Mucosa of gallbladder (tissue), 1 donor: ENCODE measurements around the gene ANKRD55. TPM values are rescaled to one million over a fixed set of nuclear protein-coding genes. Genes with fewer than 3 reads are reported as not detected.
"Not testable (repeated sequence)": the region's sequence is repeated elsewhere in the genome, so short reads cannot be mapped to it uniquely, and the experiment has no call there.

Experiments
- DNase-seq: peaks from one replicate; pipeline ENCODE4 v3.0.0-alpha.2; 2020; ENCODE audit warnings: low spot score
- total RNA-seq: library from RNA; stranded (reverse); gene quantifications from one replicate; pipeline ENCODE4 v1.2.1, GENCODE V29; 2021
- donor health status: DM: no; HTN: no; CAD: no.

ANKRD55 gene
- total RNA-seq, 1 donor from 2014 or later: 0.20 TPM

DNA sequence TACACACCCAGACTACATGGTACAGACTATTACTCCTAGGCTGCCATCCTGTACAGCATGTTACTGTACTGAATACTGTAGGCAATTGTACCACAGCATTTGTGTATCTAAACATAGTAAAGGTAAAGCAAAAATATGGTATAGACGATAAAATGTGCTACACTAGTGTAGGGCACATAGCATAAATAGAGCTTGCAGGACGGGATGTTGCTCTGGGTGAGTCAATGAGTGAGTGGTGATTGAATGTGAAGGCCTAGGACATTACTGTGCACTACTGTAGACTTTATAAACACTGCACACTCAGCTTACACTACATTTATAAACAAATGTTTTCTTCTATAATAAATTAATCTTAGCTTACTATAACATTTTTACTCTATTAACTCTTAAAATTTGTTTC, 25.6 kb downstream of the ANKRD55 start:
- no peak for DNase-seq

DNA sequence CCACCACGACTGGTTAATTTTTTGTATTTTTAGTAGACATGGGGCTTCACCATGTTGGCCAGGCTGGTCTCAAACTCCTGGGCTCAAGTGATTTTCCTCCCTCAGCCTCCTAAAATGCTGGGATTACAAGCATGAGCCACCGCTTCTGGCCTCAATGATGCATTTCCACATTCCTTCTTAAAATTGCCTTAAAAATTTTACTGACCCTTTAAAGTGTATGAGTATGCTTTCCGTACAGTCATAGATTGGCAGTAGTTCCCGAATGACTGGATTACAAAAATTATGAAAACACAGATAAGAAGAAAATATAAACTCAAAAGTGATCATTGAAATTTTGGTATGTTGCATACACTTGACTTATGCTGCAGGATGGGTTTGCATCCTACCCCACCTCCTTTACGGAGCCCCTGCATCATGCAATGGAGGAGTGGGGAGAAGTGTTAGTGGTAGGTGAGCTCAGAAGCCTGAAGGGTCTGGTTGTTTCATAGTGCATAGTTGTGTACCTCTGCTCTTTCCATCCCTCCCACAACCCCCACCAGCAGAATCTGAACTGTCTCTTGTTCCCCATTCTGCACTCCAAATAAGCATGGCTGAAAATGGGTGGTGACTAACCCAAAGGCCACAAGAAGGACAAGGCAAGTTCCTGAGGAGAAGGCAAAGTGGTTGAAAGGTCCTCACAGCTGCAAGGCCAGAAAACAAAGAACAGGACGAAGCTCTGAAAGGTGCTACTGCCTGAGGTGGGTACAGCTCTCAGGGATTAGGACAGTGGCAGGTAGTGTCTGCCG, 26.8 kb downstream of the ANKRD55 start:
- no peak for DNase-seq

GRCh38 chr5:56203936-56204335, 29.2 kb downstream of the ANKRD55 start:
- DNase-seq: not testable (repeated sequence)

DNA sequence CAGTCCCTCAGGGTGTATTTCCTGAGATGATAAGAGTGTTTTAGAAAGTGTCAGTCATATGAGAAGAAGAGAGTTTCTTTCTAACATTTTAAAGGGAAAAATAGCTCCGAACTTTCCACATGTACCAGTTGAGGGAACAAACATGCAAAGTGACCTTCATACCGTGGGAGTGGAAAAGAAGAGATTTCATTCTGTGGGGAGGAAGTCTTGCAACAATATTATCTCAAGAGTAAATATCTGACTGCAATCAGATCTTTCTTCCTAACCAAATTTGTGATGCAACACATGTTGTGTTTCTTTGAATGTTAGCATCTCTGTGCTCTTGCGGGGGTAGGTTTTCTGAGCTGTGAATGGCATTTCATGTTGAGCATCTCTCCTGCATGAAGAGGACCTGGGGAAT, 30.6 kb downstream of the ANKRD55 start:
- no peak for DNase-seq

GRCh38 chr5:56201762-56202261, 31.3 kb downstream of the ANKRD55 start:
- DNase-seq: not testable (repeated sequence)

DNA sequence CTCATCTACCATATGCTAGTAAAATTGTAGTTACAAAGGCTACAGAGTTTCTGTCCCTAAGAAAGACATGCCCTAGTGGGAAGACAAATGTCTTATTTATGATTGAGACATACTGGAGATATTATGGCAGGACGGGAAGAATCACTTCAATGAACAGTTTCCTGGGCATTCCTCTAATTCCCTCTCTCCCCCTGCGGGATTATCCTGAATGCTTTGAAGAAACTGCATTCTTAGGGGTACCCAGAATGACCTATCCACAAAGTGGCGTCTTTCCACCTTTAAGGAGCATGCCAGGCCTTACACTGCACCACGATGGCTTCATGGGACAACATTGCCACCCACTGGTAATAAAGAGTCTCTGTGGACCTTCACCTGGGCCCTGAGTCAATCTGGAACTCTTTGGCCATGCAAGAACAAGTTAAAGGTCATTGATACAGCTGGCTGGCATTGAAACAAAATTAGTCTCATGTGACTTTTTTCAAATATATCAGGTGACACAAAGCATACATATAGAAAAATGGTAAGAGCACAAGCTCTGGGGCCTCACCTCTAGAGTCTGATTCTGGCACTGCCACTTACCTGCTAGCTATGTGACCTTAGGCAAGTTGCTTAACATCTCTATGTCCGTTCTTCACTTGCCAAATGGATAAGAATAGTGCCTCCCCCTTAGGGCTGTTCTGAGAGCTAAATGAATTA, 32.0 kb downstream of the ANKRD55 start:
- peak; percentile 69 for DNase-seq

GRCh38 chr5:56195016-56195415, 38.1 kb downstream of the ANKRD55 start:
- no peak for DNase-seq

GRCh38 chr5:56192246-56192645, 40.9 kb downstream of the ANKRD55 start:
- DNase-seq: no peak

DNA sequence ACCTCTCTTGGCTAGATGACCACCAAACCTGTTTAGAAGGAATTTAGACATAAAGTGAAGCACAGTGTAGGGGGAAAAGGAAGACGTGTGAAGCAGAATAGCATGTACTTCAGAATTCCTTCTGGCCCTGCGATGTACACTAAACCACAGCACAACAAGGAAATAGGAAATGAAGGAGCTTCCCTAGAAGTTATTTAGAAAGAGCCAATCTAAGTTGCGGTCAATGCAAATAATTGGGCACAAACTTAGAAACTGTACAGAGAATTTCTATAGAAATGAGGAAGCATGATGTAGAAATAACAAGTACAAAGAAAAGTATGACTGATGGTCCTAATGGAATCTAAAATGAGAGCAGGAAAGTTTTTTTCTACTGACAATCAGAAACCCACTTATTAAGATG, 41.5 kb downstream of the ANKRD55 start:
- DNase-seq: no peak

DNA sequence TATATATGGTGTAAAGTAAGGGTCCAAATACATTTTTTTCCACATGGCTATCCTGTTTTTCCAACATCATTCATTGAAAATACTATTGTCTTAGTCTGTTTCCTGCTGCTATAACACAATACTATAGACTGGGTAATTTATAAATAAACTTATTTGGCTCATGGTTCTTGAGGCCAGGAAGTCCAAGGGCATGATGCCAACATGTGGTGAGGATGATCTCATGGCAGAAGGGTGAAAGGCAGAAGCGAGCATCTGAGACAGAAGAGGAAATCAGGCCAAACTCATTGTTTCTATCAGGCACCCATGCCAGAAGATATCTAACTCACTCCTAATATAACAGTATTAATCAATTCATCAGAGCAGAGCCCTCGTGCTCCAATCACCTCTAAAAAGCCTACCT, 42.6 kb downstream of the ANKRD55 start:
- peak; percentile 64 for DNase-seq

DNA sequence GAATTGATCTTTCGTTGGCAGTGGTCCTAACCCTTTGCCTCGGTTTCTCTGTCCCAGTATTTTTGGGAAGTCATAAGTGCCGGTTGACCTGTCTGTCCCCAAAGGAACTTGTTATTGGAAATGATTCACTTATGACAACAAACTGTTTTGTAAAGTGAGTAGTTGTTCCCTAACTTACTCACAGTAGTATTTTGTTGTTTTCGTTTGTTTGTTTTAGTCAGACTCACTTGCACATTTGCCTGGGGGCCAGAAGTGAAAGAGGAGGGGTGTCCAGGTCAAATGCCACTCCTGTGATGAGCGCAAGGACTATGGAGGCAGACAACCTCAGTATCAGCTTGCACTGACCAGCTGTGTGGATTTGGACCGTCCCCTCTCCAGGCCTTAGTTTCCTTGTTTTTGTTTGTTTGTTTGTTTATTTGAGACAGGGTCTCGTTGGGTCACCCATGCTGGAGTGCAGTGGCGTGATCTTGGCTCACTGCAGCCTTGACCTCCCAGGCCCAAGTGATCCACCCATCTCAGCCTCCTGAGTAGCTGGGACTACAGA, 47.3 kb downstream of the ANKRD55 start:
- DNase-seq: no peak

GRCh38 chr5:56183506-56183905, 49.6 kb downstream of the ANKRD55 start:
- DNase-seq: no peak

DNA sequence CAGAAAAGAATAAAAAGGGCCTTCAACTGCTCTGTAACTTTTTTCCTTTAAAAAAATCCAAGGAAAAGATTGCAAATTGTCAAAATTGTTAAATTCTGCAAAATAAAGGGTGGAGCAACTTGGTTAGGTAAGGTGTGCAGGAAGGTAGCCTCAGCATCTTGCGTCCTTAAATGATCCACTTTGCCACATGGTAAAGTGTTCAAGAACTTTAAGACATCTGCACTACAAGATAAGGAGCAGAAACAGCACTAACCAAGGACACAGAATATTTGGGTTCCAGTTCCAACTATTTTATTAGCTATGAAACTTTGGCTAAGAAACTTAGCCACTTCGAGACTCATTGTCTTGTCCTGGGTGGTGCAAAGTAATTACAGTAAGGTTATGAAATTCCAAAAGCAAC, 53.7 kb downstream of the ANKRD55 start:
- DNase-seq: no peak

- DNase-seq: no peak
Measured at GRCh38 chr5:56178823-56179222, 54.3 kb downstream of the ANKRD55 start.

DNA sequence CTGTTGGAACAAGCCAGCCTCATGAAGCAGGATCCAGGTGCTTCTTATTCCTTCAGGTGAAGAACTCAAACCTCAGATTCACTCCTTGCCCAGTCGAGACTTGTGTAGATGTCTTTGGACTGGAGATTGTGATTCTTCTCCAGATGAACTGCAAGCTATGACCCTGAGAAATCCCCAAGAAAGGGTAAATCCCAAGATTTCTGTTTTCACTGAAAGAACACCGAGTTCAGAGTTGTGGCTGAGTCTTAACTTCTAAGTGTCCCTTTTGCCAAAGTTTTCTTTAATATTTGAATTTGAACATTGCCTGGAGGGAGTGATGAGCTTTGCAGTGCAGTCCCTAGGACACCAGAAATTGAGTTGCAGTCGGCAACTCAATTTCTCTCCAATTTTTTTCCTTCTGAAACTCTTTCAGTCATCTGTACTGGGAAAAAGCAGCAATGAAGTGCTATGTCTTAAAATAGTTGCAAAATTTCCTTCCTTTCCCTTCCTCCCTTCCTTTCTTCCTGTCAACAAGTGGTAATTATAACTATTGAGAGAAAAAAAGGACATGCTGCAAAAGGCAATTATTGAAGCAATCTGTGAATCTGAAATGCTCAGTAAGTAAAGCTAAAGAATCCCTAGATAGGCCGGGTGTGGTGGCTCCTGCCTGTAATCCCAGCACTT, 56.1 kb downstream of the ANKRD55 start:
- DNase-seq: no peak

DNA sequence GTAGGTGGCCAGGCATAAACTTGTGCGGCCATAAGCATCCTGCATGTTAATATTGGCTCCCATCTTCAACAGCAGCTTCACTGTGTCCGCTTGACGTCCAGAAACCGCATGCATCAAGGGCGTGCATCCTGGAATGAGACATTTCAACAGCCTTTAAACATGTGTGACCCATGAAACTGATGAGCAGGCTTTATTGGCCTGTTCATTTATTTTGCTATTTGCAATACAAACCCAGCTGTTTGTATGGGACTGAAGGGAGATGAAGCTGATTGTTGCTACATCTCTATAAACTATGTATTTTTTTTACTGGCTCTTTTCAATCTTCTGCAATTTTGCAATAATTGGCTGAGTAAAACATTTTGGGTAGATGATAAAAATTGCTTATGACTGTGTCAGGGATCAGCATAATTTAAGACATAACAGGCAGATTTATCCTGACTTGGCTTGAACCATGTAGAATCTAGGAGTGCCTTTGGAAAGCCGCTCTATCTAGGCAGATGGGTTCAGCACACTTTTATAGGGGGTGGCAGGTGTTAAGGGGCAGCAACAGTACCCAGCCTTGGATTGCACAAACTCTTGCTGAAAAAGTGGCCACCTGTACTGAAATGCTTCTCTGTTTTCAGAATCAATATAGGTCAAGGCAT, 56.9 kb downstream of the ANKRD55 start:
- peak; percentile 38 for DNase-seq

GRCh38 chr5:56175488-56175887, 57.6 kb downstream of the ANKRD55 start:
- peak; percentile 33 for DNase-seq

- no peak for DNase-seq
Measured at GRCh38 chr5:56175021-56175420, 58.1 kb downstream of the ANKRD55 start.

DNA sequence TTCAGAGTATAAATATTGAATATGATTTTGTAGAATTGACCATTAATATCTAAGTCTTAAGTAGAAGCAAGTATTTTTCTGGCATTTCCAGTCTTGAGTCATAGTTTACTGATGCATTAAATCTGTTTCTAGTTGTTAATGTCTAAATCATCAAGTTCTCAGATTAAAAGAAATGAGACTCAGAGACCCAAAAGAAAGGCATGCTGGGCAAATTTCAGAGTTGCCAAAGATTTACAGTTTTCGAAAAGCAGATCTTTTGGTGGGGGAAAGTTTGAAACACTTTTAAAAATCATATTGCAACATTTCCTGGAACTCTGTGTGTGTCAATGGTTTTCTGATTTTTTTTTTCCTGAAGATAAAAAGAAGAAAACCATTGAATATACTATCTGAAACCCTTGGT, 60.9 kb downstream of the ANKRD55 start:
- DNase-seq: no peak

DNA sequence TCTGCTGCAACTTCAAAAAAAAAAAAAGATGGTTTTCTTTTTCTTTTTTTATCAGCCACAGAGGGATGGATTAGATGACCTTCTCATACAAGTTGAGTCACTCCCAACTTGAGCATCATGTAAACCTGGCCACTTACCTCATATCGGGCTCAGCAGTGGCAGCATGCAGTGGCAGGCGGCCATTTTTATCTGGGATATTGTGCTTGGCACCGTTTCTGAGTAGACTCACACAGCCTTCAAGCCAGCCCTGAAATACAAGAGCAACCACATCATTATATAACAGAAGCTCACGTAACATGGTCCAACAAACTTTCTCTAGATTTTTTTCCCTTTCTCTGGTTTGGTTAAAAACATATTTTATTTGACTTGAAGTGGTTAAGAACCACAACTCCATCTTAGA, 62.6 kb downstream of the ANKRD55 start:
- no peak for DNase-seq

DNA sequence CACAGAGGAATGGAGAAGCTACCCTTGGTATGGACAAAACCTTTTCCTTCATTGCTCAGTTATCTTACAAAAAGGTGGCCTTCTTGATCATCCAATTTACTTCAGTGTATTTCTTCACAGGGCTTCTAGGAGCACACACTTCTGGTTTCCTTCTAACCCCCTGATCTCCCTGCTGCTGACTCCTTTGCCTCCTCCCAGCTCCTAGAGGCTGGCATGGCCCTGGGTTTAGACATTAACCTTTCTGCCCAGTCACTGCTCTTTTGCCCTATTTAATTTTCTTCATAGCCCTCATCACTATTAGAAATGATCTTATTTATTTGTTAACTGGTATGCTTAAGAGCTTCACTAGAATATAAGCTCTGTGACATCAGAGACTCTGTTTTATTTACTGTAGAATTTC, 63.2 kb downstream of the ANKRD55 start:
- DNase-seq: no peak

DNA sequence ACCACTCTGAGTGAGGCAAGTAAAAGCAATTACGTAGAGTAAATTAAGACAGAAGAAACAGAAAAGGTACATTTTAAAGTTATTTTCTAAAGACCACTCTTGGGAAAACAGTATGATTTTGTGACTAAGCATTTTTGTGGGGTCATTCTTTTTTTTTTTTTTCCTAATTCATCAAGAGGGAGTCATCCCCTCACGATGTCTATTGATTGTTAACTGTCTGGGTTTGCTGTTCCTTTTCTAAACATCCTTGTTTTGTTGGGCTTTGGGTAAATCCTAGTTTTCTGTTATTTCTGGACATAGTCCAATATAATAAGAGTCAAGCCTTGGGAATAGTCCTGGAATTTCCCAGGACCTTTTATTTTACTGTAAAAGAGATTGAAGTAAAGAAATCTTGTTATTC, 63.8 kb downstream of the ANKRD55 start:
- no peak for DNase-seq
